ENCODE measurements around the gene PLCG2.

- TF ChIP-seq EZH2 (IDR thresholded peaks at IDR 0.05; ENCODE audit: low read length, unreplicated experiment) = no peak
- no peak for TF ChIP-seq CTCF (conservative IDR thresholded peaks at IDR 0.05; ENCODE audit: low read depth, low read length)
- TF ChIP-seq EZH2phosphoT487 (IDR thresholded peaks at IDR 0.05; ENCODE audit: borderline replicate concordance, low read length) = no peak
These were observed 31.9 kb downstream of the PLCG2 start for GRCh38 chr16:81810894-81811538.
